H9 (cell line): ENCODE results near the gene DCAF4. TPM values are rescaled to one million over a fixed set of nuclear protein-coding genes. Genes with fewer than 3 reads are reported as not detected.

Source experiments
- DNase-seq: peaks from one replicate; pipeline ENCODE4 v3.0.0-alpha.2; 2017
- H2AFZ ChIP-seq: one replicate; pipeline ENCODE4 v1.6.1; 2013; ENCODE audit warnings: mild to moderate bottlenecking, low read length, control low read depth, moderate library complexity
- H2AK5ac ChIP-seq: 2 replicates; pipeline ENCODE4 v1.6.1; 2013; ENCODE audit warnings: low read length, control low read depth, mixed read lengths; ENCODE audit not compliant: insufficient read length
- H2BK120ac ChIP-seq: one replicate; pipeline ENCODE4 v1.6.1; 2013; ENCODE audit warnings: low read depth, mild to moderate bottlenecking, low read length, control low read depth, inconsistent platforms; ENCODE audit not compliant: poor library complexity, severe bottlenecking
- H2BK12ac ChIP-seq: 2 replicates; pipeline ENCODE4 v1.6.1; 2013; ENCODE audit warnings: low read length, control low read depth, mixed read lengths, low read depth; ENCODE audit not compliant: insufficient read length
- H2BK15ac ChIP-seq: 2 replicates; pipeline ENCODE4 v1.6.1; 2013; ENCODE audit warnings: low read depth, low read length, control low read depth
- H2BK20ac ChIP-seq: one replicate; pipeline ENCODE4 v1.6.1; 2013; ENCODE audit warnings: low read depth, mild to moderate bottlenecking, low read length, control low read depth, inconsistent platforms; ENCODE audit not compliant: poor library complexity, severe bottlenecking
- H2BK5ac ChIP-seq: 2 replicates; pipeline ENCODE4 v1.6.1; 2013; ENCODE audit warnings: low read length, control low read depth, mixed read lengths; ENCODE audit not compliant: insufficient read length
- H3K14ac ChIP-seq: 2 replicates; pipeline ENCODE4 v1.6.1; 2013; ENCODE audit warnings: low read length, control low read depth; ENCODE audit not compliant: insufficient read depth
- H3K18ac ChIP-seq: 2 replicates; pipeline ENCODE4 v1.6.1; 2013; ENCODE audit warnings: low read depth, mild to moderate bottlenecking, mixed read lengths, low read length, control low read depth; ENCODE audit not compliant: insufficient read length
- H3K23ac ChIP-seq: 2 replicates; pipeline ENCODE4 v1.6.1; 2013; ENCODE audit warnings: low read length, control low read depth, mixed read lengths, low read depth; ENCODE audit not compliant: insufficient read length
- H3K23me2 ChIP-seq: 2 replicates; pipeline ENCODE4 v1.6.1; 2013; ENCODE audit warnings: low read depth, mild to moderate bottlenecking, mixed read lengths, low read length, control low read depth; ENCODE audit not compliant: insufficient read length, poor library complexity, severe bottlenecking
- H3K27ac ChIP-seq: 2 replicates; pipeline ENCODE4 v1.5.1; 2013; ENCODE audit warnings: low read length, control low read depth, mixed read lengths, low read depth; ENCODE audit not compliant: insufficient read length
- H3K27me3 ChIP-seq: 2 replicates; pipeline ENCODE4 v1.6.1; 2013; ENCODE audit warnings: low read length, control low read depth, inconsistent platforms; ENCODE audit not compliant: insufficient read depth
- H3K4ac ChIP-seq: 2 replicates; pipeline ENCODE4 v1.6.1; 2013; ENCODE audit warnings: low read depth, mild to moderate bottlenecking, control low read depth, inconsistent platforms, low read length, moderate library complexity
- H3K4me1 ChIP-seq: 2 replicates; pipeline ENCODE4 v1.6.1; 2013; ENCODE audit warnings: low read length, control low read depth, inconsistent platforms; ENCODE audit not compliant: insufficient read depth
- H3K4me2 ChIP-seq: 2 replicates; pipeline ENCODE4 v1.6.1; 2013; ENCODE audit warnings: low read length, control low read depth, mixed read lengths; ENCODE audit not compliant: insufficient read length, insufficient read depth
- H3K56ac ChIP-seq: 2 replicates; pipeline ENCODE4 v1.6.1; 2013; ENCODE audit warnings: low read depth, mild to moderate bottlenecking, mixed read lengths, low read length, control low read depth; ENCODE audit not compliant: insufficient read length
- H3K79me1 ChIP-seq: 2 replicates; pipeline ENCODE4 v1.6.1; 2013; ENCODE audit warnings: low read depth, mild to moderate bottlenecking, moderate library complexity, low read length, control low read depth, inconsistent platforms; ENCODE audit not compliant: insufficient read depth, poor library complexity, severe bottlenecking
- H3K79me2 ChIP-seq: 2 replicates; pipeline ENCODE4 v1.6.1; 2013; ENCODE audit warnings: low read length, control low read depth, inconsistent platforms; ENCODE audit not compliant: insufficient read depth
- H3K9ac ChIP-seq: 2 replicates; pipeline ENCODE4 v1.6.1; 2013; ENCODE audit warnings: low read length, control low read depth, mixed read lengths; ENCODE audit not compliant: insufficient read length; ENCODE audit errors: extremely low read depth
- H3K9me3 ChIP-seq: one replicate; pipeline ENCODE4 v1.6.1; 2013; ENCODE audit warnings: low read depth, low read length, inconsistent platforms; ENCODE audit not compliant: control insufficient read depth
- H3T11ph ChIP-seq: one replicate; pipeline ENCODE4 v1.6.1; 2013; ENCODE audit warnings: mild to moderate bottlenecking, low read length, control low read depth, inconsistent platforms
- H4K20me1 ChIP-seq: one replicate; pipeline ENCODE4 v1.6.1; 2013; ENCODE audit not compliant: control insufficient read depth, insufficient read length, insufficient read depth
- H4K5ac ChIP-seq: 2 replicates; pipeline ENCODE4 v1.6.1; 2013; ENCODE audit warnings: low read depth, mild to moderate bottlenecking, mixed read lengths, low read length, control low read depth; ENCODE audit not compliant: insufficient read length
- H4K8ac ChIP-seq: replicated peaks from 2 replicates; pipeline ENCODE4 v1.6.1; 2013; ENCODE audit warnings: low read length, control low read depth, mixed read lengths, low read depth; ENCODE audit not compliant: insufficient read length
- H4K91ac ChIP-seq: 2 replicates; pipeline ENCODE4 v1.6.1; 2013; ENCODE audit warnings: low read depth, mild to moderate bottlenecking, moderate library complexity, mixed read lengths, low read length, control low read depth; ENCODE audit not compliant: insufficient read length
- H3K27ac Mint-ChIP-seq, 3 experiments: 2 replicates in 2 of 3; 3 replicates in 1 of 3; pipeline ENCODE4 v1.8.0; 2020 to 2021; ENCODE audit warnings: mixed read lengths in 3 of 3, mild to moderate bottlenecking in 1 of 3, moderate library complexity in 1 of 3
- H3K27me3 Mint-ChIP-seq: 2 replicates; pipeline ENCODE4 v1.8.0; 2021; ENCODE audit warnings: low read depth, mild to moderate bottlenecking, moderate library complexity, mixed read lengths
- H3K36me3 Mint-ChIP-seq, 3 experiments: 2 replicates in 2 of 3; 3 replicates in 1 of 3; pipeline ENCODE4 v1.8.0; 2020 to 2021; ENCODE audit warnings: low read depth in 3 of 3, mixed read lengths in 3 of 3; ENCODE audit not compliant: insufficient read depth in 1 of 3
- H3K4me1 Mint-ChIP-seq, 2 experiments: 2 replicates each; pipeline ENCODE4 v1.8.0; 2020; ENCODE audit warnings: mixed read lengths in 2 of 2
- H3K4me3 Mint-ChIP-seq, 2 experiments: 2 replicates in 1 of 2; 3 replicates in 1 of 2; pipeline ENCODE4 v1.8.0; 2020 to 2021; ENCODE audit warnings: mild to moderate bottlenecking in 2 of 2, mixed read lengths in 2 of 2, moderate library complexity in 1 of 2
- H3K9me3 Mint-ChIP-seq, 2 experiments: 2 replicates in 1 of 2; 3 replicates in 1 of 2; pipeline ENCODE4 v1.8.0; 2020; ENCODE audit warnings: mild to moderate bottlenecking in 2 of 2, mixed read lengths in 2 of 2, moderate library complexity in 1 of 2
- CTCF ChIP-seq: fragments of 200-600 bp; sonication (generic); conservative IDR thresholded peaks from 3 replicates; pipeline ENCODE4 v1.8.0; 2021; ENCODE audit warnings: antibody characterized with exemption, mild to moderate bottlenecking
- WGBS: extraction: QIAGEN DNeasy Blood & Tissue Kit; methylation state at CpG from one replicate; pipeline ENCODE4 v1.1.7; 2013; ENCODE audit warnings: missing lambda C conversion rate, low lambda C conversion rate, mixed read lengths; ENCODE audit not compliant: insufficient read length; ENCODE audit errors: extremely low coverage; 5-methylcytosine and 5-hydroxymethylcytosine counted together
- total RNA-seq: library from RNA; stranded (reverse); gene quantifications from 2 replicates; pipeline ENCODE4 v1.2.1, GENCODE V29; 2021

The DCAF4 gene
- total RNA-seq, 1 experiment from 2014 or later = 32.0 TPM

- Histone ChIP-seq H3K18ac (no peak overlapping the region), H2BK5ac (no peak overlapping the region), H2AK5ac (no peak overlapping the region), H3K79me1 (no peaks in the 10 kb centered on the region), H2BK20ac (no peak overlapping the region), H3K79me2 (no peaks in the 10 kb centered on the region), H4K8ac (no peak overlapping the region), H3K4ac (no peak overlapping the region), H3K9ac (no peak overlapping the region), H4K5ac (no peak overlapping the region), H3K9me3 (no peaks in the 10 kb centered on the region), H3K4me2 (no peak overlapping the region), H3K23ac (no peak overlapping the region), H2BK12ac (no peak overlapping the region), H3T11ph (no peak overlapping the region), H3K56ac (no peak overlapping the region), H2BK15ac (no peak overlapping the region), H3K23me2 (peaks cover 10% of the 10 kb centered on the region), H3K27me3 (peaks cover 9% of the 10 kb centered on the region; the same call in 1 of the 2 replicates), H4K91ac (no peak overlapping the region), H2AFZ (no peak overlapping the region), H3K14ac (no peak overlapping the region), H3K27ac (no peak overlapping the region), H3K4me1 (no peaks in the 10 kb centered on the region), H4K20me1 (no peaks in the 10 kb centered on the region), H2BK120ac (no peak overlapping the region)
- Mint-ChIP-seq H3K36me3 (no peaks in the 10 kb centered on the region), H3K9me3 (no peaks in the 10 kb centered on the region), H3K4me3 (no peak overlapping the region), H3K4me1 (peaks cover 13 to 16% of the 10 kb centered on the region in 2 experiments), H3K27me3 (peaks cover 66% of the 10 kb centered on the region), H3K27ac (no peak overlapping the region)
- TF ChIP-seq CTCF = no peak
- DNase-seq = no peak
- no CpG with 5 or more reads among the region's 3 CpGs for WGBS
Measured at GRCh38 chr14:72898448-72898847, 27.8 kb upstream of the DCAF4 start.
